HG03159 (cell line): ENCODE results near the gene RGCC.
"Not testable (repeated sequence)": the region's sequence is repeated elsewhere in the genome, so short reads cannot be mapped to it uniquely, and the experiment has no call there.

Experiments used
- ATAC-seq: cut with Tn5 transposase; IDR thresholded peaks from one replicate; pipeline ENCODE4 v1.9.1; 2021; ENCODE audit warnings: mild to moderate bottlenecking, moderate library complexity; ENCODE audit not compliant: unreplicated experiment

Gene RGCC, protein sequence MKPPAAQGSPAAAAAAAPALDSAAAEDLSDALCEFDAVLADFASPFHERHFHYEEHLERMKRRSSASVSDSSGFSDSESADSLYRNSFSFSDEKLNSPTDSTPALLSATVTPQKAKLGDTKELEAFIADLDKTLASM

DNA sequence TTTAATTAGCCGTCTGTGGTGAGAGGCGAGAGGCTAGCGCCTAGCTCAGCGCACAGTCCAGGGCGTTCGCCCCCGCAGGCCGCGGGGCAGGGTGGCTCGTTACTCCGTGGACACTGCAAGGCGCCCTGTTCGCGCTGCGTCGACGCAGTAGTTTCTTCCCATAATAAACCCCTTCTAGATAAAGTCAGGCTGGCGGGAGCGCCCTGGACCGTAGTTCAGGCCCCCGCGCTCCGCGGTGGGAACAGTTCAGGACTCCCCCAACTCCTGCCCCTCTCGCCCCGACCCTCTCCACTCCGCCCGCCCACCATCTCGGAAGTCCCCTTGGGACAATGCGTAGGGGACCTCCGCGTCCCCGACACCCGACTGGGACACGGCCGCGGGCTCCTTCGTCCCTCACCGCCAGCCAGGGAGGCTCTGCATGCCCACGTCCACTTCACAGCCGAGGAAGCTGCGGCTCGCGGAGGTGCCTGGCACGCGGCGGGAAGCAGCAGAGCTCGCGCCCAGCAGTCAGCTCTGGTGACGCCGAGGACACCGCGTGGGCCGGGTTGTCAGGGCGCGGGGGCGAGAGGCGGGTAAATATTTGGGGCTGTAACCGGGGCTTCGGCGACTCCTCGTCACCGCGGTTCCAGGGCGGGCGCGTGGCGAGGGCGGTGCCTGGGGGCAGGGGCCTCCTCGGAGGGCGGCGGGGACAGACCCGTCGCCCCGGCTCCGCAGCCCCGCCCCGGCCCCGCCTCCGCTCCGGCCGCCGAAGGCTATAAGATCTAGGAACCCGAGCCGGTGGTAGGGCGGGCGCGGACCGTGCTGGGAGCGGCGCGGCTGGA lies at the start of gene RGCC:
TSS of gene RGCC (plus strand) at position 783 of the 821 bp plus-strand sequence. CDS start 158 bp downstream, outside the sequence.
- ATAC-seq: peak; percentile 59

DNA sequence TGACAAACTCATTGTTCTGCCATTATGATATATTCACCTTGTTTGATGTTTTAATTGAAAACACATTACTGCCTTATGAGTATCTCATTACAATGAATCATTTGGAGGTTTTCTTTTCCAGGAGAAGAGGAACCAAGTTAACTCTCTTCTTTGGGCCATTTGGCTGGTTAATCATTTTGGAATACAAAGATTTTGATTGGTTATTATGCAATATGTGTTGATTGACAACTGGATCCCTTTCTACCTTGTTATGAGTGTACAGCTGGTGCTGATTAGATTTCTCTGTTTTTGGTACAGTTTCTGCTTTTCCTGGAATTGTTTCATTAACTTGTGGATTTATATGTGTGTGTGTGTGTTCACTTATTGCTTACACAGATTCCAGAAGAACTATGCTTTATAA lies 49.2 kb upstream of the RGCC start:
- ATAC-seq: no peak

DNA sequence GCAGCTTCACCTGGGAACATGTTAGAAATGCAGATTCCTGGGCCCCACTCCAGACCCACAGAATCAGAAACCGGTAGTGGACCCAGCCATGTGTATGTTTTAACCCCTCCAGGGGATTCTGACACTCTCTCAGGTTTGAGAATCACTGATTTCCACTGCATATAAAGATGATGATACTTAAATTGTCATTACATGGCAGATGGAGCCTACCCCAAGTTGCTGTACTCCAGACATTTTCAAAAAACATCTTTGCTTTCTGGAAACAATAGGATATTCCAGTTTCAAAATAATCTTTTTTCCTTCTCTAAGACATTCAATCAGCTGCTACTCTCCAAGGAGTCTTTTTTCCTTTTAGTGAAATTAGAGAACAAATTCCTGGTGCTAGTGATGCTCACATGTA lies 48.6 kb upstream of the RGCC start:
- ATAC-seq: no peak

DNA sequence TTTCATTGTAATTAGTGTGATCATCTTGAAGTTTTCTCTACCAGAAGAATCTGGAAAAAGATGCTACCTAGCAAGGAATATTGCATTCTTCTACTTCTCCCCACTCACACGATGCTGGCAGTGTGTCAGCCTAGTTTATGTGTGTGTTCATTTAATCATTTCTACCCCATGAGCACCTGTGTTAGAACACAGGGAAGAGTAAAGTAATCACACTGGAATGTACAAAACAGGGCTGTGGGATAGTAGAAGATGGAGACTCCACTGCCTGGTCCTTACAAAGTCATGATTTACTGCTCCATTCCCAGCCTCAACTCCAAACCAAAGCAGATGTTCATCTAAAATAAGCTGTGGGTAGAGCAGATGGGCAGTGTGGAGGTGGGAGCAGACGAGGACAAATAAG lies 47.7 kb upstream of the RGCC start:
- no peak for ATAC-seq

DNA sequence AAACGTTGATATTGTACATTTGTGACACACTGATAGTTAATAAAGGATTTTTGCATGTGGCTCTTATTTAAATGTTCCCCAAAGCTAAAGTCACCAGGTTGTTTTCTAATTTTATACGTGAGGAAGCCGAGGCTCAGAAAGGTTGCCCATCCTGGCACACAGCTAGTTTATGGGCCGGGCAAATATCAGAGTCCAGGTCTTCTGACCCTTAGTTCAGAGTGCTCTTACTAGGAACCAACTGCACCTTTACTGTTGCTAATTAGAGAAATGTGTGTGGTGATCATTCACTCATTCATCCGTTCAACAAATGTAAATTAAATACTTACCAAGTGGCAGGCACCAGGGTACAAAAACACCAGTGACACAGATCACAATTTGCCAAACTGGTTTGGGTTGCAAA lies 46.3 kb upstream of the RGCC start:
- ATAC-seq: no peak

DNA sequence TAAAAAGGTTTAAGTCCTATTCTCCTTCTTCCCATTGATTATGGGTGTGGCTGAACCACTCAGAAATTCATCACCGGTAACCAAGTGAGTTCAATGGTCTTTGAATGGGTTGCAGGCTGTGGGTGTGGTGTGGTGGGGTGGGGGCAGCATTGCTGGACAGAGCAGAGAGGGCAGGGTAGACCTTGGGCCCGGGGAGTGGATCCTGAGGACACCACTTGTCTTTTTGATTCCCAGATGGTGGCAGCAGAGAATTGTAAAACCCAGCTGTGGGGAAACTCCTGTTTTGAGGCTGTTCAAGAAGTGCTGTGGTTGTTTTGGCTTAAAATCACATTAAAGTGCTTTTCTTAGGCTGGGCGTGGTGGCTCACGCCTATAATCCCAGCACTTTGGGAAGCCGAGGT lies 45.8 kb upstream of the RGCC start:
- no peak for ATAC-seq

DNA sequence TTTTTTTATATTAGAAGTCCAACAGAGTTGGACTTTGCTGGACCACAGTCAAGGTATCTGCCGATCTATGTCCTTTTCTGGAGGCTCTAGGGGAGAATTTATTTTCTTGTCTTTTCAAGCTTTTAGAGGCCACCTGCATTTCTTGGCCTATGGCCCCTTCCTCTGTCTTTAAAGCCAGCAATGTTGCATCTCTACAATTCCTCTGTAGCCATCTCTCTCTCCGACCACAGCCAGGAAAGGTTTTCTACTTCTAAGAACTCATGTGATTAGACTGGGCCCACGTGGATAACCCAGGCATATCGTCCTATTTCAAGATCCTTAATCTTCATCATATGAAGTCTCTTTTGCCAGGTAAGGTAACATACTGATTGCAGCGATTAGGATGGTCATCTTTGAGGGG lies 43.5 kb upstream of the RGCC start:
- ATAC-seq: no peak

DNA sequence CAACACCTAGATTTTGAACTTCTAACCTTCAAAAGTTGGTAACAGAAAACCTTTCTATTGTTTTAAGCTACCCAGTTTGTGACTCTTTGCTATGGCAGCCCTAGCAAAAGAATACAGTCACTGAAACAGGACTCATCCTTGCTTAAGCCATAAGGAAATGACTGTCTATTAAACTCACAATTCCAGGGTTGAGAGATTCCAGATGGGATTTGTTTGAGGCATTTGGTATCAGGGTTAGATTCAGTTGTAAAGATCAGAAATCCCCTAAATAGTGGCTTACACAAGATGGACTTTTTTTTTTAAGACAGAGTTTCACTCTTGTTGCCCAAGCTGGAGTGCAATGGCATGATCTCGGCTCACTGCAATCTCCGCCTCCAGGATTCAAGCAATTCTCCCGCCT lies 41.1 kb upstream of the RGCC start:
- ATAC-seq: no peak

DNA sequence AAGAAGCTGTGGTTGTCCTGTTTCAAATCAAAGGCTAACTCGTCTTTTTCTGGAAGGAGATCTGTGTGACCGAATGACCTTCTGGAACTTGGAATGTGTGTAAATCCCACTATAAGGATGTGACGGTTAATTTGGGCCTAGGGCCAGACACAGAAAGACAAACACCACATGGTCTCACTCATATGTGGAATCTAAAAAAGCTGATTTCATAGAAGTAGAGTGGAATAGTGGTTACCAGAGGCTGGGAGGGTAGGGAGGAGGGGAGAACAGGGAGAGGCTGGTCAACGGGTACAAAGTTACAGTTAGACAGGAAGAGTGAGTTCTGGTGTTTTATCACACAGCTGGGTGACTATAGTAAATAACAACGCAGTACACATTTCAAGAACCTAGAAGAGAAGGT lies 39.3 kb upstream of the RGCC start:
- ATAC-seq: no peak

DNA sequence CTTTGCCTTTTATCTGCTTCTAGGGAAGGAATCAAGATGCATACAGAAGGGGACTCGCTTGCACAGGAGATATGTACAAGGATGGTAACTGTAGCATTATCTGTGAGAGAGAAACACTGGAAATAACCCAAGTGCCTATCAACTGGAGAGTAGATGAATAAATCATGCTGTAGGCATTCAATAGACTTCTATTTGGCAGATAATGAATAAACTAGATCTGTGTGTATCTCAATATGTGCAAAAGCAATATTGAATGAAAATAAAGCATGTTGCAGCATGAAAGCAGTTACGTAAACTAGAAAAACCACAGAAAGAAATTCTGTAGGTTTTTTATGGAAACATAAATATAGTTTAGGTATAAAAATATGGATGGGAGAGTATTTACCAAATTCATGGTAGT lies 38.6 kb upstream of the RGCC start:
- no peak for ATAC-seq

DNA sequence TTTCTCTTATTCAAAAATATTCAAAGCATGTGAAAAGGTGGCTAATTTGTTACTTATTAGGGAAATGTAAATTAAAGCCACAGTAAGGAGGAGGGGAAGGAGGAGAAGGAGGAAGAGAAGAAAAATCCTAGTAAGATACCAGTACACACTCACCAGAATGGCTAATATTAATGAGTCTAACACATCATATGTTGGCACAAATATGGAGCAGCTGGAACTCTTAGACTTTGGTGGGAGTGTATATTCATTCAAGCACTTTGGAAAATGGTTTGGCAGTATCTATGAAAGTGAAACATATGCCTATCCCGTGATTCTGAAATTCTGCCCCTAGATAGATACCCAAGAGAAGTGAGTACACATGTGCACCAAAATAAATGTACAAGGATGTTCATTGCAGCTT lies 38.1 kb upstream of the RGCC start:
- ATAC-seq: no peak

DNA sequence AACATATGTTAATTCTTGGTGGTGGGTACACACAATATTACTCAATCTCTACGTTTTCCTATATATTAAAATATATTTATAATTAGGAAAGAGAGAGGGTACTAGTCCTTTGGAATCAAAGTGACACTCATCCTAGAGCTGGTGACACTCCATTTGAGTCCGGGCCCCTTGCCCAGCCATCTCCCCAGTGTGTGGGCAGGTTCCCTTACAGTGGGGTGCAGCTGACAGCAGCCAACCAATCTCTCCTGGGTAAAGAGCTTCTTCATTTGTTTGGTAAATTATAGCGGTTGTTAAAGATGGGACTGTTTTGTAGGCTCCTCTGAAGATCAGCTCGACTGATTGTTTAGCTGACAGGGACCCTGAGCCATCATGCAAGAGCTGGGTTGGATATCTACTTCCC lies 37.2 kb upstream of the RGCC start:
- no peak for ATAC-seq

DNA sequence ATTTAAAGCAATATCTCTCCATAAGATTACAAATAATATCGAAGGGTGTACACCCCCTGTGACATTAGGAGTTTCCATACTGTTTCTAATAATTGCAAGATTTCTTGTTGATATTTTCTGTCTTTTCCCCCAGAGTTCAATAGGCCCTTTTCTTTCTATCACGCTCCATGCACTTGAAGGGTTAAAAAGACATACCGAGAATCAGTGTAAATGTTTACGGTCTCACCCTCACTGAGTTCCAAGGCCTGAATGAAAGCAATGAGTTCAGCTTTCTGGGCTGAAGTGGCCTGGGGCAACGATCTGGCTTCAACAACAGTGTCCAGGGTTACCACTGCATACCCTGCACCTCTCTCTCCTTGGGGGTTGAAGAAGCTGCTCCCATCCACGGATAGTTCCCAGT lies 36.0 kb upstream of the RGCC start:
- ATAC-seq: not testable (repeated sequence)

DNA sequence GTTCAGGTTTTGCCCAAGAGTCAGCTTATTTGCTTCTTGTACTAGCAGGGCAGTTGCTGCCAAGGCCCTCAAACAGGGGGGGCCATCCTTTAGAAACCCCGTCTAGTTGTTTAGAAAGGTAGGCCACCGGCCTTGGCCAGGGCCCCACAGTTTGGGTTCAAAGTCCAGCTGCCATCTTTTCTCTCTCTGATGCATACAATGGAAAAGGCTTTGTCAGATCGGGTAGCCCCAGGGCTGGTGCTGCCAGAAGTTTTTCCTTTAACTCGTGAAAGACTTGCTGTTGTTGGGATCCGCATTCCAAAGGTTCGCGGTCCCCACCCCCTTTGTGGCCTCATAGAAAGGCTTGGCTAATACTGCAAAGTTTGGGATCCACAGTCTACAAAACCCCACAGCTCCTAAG lies 35.4 kb upstream of the RGCC start:
- not testable (repeated sequence) for ATAC-seq

DNA sequence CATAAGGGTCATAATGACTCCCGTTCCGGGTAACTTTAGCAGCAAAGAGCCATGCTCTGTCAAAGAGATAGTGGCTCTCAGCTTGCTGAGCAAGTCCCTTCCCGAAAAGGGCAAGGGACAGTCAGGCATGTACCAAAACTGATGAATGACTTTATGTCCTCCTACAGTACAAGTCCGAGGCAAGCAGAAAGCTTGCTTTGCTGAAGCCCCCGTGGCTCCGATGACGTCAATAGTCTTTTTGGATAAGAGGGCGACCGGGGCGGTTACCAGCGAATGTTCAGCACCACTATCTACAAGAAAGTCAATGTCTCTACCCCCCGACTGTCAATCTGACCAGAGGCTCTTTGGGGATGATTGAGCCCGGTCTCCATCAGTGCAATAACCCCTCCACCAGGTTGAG lies 34.1 kb upstream of the RGCC start:
- not testable (repeated sequence) for ATAC-seq

DNA sequence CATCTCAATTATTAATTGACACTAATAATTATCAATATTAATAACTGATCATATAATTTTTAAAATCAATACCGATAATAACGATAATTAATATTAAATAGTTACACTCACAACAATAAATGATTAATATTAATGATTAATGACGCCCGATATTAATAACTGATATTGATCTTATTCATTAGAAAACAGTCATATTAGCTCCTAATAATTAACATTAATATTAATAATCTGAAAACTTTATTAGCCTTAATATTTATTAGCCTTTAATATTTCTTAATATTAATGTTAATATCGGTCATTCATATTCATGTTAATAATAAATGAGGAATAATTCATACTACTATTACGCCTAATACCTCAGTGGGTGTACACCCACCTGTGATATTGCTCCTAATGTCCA lies 32.7 kb upstream of the RGCC start:
- ATAC-seq: not testable (repeated sequence)

DNA sequence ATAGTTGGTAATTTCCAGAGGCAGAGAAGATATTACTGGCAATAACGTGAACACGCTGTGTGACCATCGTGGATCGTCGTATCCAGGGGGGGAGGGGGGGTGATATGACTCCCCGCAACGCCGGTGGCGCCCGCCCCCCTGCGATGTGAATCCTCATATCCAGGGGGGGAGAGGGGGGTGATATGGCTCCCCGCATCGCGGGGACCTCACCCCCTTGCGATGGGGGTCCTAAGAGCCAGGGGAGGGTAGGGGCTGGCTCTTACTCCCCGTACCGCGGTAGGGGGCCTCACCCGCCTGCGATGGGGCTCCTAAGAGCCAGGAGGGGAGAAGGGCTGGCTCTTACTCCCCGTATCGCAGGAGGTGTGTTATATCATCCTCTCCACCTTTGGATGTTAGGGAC lies 31.3 kb upstream of the RGCC start:
- ATAC-seq: no peak

DNA sequence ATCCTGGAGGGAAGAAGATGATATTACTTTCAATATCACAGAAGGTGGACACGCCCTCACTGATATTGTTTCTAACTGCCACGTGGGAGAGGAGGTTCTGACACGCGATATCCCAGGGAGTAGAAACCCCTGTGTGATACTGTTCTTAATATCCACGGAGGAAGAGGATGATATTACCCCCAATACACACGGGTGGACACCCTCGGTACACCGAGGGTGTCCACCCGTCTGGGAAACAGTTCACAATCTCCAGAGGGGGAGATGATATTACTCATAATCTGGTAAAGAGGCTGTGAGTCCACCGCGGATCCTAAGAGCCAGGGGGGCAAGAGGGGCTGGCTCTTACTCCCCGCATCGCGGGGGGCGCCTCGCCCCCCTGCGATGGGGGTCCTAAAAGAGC lies 29.7 kb upstream of the RGCC start:
- ATAC-seq: no peak

DNA sequence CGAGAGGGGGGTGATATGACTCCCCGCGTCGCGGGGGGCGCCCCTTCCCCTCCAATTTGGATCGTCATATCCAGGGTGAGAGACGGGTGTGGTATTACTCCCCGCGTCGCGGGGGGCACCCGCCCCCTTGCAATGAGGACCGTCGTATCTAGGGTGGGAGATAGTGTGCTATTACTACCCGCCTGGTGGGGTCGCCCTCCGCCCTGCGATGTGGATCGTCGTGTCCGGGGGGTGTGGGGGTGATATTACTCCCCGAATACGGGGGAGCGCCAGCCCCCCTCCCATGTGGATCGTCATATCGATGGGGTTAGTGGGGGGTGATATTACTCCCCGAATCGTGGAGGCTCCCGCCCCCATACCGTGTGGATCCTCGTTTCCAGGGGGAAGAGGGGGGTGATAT lies 29.2 kb upstream of the RGCC start:
- ATAC-seq: no peak

DNA sequence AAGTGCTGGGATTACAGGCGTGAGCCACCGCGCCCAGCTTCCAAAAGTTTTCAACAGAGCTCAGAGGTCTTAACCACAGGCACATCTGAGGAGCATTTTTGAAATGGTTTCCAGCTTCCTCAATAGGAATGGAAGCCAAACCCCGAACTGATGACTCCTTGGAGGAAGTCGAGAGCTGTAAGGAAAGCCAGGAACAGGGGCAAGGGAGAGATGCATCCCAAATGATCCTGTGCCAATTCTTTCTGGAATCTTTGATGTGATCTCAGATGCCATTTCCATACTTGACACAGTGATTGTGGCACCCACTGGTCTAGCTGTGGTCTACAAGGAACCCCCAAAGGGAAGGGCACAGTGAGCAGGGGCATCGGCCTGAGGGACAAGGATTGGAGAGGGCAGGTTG lies 23.3 kb upstream of the RGCC start:
- ATAC-seq: not testable (repeated sequence)

DNA sequence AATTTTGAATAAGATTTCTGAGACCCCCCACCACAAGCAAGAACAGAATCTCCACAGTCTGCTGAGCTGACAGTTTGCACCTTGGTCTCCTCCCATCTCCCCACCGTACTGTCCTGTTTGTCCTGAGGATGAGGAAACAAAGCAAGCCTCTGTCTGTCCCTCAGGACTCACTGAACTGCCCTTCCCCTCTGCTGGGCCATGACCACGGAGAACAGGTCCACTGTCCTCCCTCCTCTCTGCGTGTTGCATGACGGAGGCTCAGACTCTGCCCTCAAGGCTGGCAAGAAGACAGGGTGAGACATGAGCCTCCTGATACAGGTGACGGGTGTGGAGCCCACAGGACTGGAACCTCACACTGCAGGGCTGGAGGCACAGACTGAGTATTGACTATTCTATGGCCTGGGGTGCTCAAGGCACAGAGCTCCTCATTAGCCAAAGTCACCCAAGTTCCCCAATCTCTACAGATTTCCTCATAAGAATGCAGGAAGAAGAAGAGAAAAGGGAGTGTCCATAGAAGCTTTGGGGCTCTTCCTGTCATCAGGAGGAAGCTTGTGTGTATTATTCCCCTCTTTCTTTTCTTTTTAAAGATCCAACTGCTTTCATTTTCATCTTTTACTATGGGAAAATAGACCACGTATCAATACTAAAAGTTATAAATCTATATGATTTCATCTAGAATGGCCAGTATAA lies 22.4 kb upstream of the RGCC start:
- ATAC-seq: no peak

DNA sequence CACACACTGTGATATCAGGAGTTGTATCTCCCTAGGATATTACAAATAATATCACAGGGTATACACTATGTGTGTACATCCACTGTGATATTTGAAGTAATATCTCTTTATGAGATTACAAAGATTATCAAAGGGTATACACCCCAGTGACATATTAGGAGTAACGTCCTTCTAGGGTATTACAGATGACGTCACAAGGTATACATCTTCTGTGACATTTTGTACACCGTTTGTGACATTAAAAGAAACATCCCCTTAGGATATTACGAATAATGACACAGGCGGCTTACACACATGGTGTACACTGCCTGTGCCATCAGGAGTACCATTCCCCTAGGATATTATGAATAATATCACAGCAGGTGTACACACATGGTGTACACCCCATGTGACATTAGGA lies 13.4 kb upstream of the RGCC start:
- no peak for ATAC-seq
